UCSD-AML1 (cell line): ENCODE data around the gene DHFR.

ENCODE experiments used
- DNase-seq: peaks from one replicate; lab custom pipeline; 2025; ENCODE audit not compliant: unreplicated experiment; lab: John Stamatoyannopoulos, UW

Gene DHFR

DNA sequence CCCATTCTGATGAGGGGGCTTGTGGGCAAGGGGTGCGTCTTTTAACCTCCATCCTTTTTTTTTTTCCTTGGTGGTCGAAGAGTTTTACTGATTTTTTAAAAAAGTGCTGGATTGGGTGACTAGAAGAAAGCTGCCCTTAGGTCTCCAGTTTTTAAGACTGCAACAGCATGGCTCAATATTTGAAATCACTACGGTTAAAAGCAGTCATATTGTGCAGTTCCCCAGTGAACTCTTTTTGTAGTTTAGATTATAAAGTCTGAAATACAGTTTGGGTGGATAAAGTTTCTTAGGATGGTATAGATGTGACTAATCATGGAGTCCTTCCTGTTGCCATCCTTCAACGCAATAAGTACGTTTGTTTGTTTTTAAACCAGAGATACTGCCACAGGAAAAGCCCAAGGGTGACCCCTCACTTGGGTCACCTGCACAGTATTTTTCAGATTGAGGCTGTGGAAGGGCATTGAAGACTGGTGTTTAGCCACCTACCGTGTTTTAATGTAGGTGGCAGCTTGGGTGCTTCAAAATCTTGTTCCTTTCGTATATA, 520 bp upstream of the DHFR start:
- DNase-seq: no peak

DNA sequence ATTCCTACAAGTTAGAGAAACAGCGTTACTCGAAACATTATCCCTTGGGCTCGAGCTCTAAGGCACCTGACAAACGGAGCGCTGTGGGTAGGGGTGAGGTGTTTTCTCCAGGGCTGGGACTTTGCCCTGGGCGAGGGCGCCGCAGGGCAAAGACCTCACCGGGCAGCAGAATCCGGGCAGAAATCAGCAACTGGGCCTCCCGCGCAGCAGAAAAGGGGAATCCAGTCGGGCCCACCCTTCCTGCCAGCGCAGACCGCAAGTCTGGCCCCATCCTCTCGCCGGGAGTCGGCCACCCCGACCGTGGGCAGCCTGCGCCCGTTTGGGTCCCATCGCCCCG, 761 bp downstream of the DHFR start:
- no peak for DNase-seq

DNA sequence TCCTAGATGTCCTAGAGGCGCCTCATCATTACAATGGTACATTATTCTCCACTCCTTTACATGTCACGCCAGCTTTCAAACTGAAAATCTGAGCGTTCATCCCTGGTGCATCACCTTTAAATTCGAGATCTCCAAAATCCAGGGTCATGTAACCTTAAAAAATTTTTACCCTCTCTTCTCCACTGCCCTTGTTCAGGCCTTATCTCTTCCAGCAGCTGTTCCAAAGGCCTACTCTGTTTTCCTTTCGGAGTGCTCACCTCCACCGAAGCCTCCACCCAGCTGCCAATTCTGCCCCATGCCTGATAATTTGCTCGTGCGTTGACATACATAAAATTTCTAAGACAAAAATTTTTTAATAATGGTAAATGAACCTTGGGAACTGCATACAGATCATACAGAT, 1.3 kb downstream of the DHFR start:
- DNase-seq: no peak

DNA sequence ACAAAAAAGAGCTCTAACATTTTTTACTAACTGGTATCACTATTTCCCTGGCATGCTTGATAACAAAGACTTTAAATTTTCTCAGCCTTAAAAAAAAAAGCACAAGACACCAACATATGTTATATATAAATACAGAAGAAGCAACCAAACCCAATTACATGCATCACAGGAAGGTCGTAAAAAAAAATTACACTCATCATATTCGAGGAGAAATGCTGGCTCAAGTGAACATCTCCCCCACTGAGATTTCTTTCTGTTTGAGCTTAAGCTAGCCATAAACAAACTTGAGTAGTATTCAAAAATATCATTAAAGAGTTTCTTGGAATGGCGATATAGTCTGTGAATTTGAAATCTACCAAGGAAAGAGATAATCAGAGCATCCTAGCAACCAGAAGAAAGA, 7.9 kb downstream of the DHFR start:
- DNase-seq: no peak

DNA sequence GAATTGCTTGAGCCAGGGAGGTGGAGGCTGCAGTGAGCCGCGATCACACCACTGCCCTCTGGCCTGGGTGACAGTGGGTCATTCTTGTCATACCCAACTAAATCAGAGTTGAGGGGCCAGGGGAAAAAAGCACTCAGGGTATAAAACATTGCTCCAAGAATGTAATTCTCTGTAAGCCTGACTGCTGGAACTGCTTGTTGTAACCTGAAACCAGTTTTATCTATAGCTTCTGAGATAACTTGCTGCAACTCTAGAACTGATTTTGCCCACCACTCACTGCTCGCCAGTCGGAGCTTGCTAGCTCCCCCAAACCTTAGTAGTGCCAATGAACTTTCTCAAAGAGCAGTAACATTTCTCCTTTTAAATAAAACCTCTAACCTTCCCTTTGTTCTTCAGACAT, 9.9 kb downstream of the DHFR start:
- no peak for DNase-seq

DNA sequence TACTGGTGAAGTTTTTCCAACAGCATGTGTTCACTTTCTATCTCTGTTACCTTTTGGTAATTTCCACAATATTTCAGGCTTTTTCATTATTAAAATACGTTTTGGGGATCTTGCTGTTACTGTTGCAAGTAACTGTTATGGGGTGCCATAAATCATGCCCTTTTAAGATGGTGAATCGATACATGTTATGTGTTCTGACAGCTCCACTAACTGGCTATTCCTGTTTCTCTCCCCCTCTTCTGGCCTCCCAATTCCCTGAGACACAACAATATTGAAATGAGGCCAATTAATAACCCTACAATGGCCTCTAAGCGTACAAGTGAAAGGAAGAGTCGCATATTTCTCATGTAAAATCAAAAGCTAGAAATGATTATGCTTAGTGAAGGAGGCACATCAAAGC, 13.4 kb downstream of the DHFR start:
- no peak for DNase-seq

DNA sequence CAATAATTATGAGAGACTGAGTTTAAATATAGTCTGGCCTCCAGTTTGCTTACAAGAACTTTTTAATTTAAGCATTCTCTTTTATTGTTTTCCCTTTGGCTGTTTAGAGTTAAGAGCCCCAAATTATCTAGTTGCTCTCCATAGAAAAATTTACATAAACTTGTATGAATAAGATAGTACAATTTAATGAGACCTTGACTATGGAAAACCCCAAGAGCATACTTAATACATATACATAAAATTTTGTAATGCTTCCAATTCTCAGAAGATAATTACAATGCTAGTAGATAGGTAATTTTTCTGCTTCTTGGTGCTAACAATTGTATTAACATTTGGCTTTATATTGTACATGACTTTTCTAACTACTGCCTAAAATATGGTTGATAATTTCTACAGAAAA, 20.6 kb downstream of the DHFR start:
- DNase-seq: no peak

DNA sequence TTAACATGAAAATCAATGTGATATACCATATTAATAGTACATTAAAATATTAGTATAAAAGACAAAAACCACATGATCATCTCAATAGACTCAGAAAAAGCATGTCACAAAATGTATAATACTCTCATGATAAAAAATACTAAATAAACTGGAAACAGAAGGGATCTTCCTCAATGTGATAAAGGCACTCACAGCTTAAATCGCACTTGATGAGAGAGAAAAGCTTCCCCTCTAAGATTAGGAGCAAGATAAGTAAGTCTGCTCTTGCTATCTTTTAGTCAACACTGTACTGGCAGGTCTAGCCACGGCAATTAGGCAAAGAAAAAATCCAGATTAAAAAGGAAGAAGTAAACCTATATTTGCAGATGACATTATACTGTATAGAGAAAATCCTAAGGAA, 22.1 kb downstream of the DHFR start:
- no peak for DNase-seq

DNA sequence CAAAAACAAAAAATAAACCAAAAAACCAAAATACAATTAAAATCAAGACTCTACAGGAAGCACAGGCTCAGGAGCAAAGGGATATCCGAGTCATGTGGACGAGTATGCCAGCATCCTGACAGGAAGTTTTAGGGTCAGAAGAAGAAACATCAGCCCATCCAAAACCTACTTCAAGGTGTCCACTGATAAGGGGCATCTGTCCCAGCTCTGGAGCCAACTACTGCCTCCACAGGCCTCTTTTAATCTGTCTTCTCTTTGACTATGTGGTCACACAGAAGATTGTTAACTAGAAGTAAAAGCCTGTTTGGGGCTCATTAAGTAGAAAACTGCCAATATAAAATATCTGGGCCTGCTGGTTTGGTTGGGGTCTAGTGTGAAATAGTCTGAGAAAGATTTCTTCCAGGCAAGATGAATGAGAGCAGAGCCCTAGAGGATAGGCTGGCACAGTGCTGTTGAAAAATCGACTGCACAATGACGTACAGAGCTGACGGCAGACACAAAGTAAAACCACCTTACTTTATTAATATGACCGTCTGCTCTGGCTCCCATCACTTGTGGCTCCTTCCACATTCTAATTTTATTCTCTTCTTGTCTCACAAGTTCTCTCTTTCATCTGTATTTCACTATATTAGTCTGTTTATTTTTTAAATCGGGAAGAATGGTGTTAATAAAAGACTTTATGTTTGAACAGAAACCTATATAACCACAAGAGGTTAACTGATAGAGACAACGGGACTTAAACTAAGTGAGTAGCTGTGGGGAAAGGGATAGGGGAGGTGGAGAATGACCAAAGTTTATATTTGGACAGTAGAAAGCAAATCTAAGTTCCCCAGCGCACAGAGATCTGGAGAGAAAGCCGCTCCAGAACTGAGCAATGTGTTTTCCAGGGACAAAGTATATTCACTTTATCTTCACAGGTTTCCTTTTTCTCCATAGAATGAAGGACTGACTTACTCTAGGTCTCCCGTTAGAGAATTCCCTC, 23.2 kb downstream of the DHFR start:
- no peak for DNase-seq

DNA sequence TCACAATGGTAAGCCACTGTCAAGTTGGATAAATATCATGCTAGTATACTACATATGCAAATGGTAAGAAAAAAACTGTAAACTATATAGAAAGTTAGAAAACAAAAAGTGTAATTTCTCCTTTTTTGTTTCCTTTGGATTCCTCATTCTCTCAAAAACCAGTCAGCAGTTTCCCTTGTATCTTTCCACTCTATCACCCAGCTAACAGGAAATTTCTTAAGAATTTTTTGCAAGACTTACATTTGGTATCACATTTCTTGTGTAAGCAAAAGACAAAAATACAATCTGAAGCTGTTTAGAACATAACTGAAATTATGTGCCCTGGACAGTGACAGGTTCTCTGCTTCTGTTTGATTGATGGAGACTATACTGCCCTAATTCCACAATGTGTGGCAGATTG, 25.5 kb downstream of the DHFR start:
- no peak for DNase-seq

DNA sequence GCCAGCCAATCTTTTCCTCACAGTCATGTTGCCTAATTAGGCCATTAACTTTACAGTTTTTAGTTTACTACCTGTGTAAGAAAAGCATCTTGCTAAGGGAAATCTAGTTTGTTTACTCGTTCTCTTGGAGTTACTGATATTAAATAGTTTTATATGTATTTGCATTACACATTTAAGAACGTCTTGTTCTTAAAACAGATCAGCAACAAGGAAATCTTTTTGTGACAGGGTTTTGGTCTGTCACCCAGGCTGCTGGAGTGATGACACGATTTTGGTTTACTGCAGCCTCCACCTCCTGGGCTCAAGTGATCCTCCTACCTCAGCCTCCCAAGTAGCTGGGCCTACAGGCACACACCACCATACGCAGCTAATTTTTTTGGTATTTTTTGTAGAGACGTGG, 29.6 kb downstream of the DHFR start:
- DNase-seq: no peak

DNA sequence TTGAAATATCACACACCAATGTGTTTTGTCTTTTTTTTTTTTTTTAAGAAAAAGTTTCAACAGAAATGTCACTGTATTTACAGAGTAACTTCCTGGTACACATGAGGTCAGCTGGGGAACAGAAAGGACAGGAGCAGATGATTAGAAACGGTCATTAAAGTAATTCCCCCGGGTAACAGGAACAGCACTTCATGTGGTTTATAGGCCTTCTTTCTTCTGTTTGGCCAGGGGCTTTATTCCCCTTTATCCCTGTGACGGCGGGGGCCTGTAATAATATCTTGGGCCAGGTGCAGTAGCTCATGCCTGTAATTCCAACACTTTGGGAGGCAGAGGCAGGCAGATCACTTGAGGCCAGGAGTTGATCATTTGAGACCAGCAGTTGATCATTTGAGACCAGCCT, 30.8 kb downstream of the DHFR start:
- no peak for DNase-seq

DNA sequence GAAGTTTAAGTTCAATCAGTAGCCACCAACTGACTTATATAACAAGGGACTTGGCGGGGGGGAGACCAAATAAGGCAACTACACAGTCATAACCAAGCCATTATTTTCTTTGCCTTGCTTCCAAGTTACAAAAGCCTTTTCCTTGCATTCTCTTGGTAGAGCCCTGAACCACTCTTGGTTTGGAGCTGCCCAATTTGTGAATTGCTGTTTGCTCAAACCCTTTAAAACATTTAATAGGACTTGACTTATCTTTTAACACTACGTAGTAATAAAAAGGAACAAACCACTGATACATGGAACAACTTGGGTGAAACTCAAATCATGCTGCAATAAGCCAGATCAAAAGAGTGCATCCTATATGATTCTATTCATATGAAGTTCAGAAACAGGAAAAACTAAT, 32.0 kb downstream of the DHFR start:
- no peak for DNase-seq

DNA sequence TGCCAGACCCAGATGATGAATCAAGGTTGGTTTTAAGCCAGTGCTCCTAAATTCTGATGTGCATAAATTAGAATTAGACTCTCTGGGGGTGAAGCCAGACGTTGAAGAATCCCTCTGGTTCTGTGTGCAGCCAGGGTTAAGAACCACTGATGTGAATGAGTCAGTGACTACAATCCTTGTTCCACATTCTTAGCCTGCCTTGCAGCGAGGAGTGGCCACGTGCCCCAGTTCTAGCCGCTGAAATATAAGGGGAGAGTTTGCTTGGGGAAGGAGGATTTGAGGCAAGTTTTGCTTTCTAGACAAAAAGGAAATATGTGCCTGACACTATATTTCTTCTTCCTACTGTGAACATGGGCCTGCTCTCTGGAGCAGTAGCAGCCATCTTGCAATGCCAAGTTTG, 34.6 kb downstream of the DHFR start:
- DNase-seq: no peak

DNA sequence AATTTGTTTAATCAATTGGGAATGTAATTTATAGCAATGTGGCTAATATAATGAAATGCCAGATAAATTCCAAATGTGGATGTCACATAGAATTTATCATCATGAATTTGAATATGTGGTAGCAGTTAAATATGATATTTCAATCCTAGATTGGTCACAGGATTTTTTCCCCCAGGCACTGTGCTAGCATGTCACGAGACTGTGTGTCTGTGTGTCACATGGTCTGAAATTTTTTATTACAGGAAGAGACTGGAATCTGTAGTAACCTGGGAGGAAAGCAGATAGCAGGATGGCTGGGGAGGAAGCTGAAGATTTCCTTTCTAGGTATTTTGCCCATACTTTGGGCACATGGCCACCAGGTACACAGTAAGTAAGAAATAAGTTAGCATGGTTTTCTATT, 35.7 kb downstream of the DHFR start:
- DNase-seq: no peak

DNA sequence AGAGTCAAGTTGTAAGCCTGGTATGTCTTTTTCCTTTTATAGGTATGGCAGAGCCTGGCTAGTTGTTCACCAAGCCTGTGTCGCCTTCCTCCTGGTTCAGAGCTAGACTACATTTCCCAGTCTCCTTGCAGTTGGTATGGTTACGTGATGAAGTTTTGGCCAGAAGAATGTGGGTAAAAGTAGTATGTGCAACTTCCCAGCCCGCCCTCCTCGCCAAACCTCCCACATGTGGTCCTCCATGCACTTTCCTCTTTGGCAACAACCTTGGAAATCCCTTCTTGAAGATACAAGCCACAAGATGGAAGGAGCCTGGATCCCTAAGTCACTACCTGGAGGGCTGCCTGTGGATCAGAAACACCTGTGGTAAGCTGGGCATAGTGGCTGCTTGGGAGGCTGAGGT, 36.3 kb downstream of the DHFR start:
- no peak for DNase-seq

DNA sequence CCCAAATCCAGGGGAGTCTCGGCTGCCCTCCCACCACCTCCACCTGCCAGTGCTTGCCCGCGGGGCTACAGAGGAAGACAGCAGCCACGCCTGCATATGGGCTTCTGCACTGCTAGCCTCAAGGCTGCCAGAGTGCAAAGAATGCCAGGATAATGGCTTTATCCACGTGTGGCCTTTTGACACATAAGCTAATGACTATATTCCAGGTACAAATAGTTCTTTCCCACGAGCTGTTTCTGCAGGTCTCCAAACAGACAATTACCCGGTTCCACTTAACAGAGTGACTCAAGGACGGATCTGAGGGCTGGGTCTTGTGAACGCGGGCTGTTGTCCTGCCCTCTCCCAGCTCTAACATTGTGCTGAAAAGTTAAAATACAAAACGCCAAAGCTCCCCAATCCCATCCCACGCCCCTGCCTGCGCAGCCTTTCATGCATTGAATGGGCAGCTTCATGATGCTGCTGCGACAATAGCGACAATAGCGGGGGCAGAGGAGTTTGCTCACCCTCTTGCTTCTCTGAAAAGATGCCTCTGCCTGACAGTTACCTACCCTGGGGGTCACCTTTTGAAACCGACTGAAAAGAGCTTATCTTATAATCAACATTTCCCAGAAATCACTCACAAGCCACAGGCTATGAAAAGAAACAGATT, 39.4 kb downstream of the DHFR start:
- DNase-seq: no peak

DNA sequence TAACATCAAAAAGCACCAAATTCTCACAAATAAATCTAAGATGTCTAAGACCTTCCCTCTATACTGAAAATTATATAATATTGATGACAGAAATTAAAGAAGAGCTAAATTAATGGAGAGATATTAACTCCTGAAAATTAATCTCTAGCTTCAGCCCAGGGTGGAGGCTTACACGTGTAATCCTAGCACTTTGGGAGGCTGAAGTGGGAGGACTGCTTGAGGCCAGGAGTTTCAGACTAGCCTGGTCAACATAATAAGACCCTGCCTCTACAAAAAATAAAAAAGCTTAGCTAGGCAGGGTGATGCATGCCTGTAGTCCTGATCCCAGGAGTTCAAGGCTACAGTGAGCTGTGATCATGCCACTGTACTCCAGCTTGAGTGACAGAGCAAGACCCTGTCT, 45.1 kb downstream of the DHFR start:
- DNase-seq: no peak

DNA sequence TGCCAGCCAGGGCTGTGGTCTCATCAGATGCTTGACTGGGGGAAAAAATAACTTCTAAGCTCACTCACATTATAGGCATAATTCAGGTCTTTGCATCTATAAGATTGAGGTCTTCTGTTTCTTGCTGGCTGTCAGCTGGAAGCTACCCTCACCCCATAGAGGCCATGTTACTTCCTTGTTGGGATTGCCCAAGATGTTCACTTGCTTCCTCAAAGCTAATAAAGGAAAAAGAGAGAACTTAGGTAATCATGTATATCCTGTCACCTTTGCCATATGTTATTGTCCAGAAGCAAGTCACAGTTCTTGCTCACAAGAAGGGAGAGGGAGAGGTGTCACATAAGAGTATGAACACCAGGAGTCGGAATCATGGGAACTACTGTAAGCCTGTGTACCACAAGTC, 46.1 kb downstream of the DHFR start:
- DNase-seq: no peak

DNA sequence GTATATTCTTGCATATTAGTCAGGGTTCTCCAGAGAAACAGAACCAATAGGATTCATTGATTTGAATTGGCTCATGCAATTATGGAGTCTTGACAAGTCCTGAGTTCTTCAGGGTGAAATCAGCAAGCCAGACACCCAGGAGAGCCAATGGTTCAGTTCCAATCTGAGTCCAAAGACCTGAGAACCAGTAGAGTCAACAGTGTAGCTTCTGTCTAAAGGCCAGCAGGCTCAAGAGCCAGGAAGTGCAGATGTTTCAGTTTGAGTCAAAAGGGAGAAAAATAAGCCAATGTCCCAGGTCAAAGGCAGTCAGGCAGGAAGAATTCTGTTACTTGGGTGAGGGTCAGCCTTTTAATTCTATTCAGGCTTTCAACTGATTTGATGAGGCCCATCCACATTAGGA, 47.0 kb downstream of the DHFR start:
- DNase-seq: no peak

DNA sequence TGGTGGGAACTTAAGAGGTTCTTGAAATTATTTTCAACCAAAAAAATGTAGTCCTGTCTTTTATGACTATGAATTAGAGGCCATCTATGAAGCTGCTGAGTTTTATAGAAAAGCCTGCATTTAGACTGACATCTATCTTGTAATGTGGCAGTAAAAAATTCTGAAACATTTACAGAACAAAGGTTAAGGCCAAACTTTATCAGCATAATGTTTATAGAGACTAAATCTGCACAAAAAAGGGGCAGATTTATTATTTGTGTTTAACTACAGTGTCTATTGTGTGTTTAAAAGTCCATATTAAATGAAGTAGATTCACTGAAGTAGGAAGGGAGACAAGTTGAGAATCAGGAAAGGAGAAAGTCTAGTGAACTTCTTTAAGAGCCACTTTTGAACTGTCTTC, 47.4 kb downstream of the DHFR start:
- DNase-seq: no peak

DNA sequence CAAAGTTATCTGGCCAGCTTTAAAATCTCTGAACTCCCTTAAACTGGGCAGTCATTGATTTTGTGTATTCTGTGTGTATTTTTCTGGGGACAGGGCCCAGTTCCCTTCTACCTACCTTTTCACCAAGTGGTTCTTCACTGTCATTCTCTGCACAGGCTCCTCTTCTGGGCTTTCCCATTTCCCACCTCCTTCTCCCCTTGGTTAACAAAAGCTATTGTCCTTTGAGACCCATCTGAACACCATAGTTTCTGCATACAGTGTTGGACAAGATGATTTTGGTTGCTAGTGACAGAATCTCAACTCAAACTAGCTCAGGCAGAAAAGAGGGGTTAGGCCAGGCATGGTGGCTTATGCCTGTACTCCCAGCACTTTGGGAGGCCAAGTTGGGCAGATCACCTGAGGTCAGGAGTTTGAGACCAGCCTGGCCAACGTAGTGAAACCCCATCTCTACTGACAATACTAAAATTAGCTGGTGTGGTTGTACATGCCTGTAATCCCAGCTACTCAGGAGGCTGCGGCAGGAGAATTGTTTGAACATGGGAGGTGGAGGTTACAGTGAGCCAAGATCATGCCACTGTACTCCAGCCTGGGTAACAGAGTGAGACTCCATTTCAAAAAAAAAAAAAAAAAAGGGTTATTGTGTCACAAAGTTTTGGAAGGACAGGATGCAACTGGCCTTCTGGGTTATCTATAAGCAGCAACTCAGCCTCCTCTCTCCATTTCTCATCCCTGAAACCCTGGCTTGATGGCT, 53.7 kb downstream of the DHFR start:
- no peak for DNase-seq
